Tibial nerve (tissue), 4 donors: Measurements from ENCODE around the gene DFFA.

Experiments
- EP300 ChIP-seq, 2 donors: sonication (generic); formaldehyde crosslinking; IDR thresholded peaks; one replicate each; pipeline ENCODE4 v1.6.1; 2017; ENCODE audit warnings: antibody characterized with exemption in 2 of 2, mild to moderate bottlenecking in 1 of 2
- POLR2A ChIP-seq, 2 donors: fragments of 450-650 bp; IDR thresholded peaks; one replicate each; pipeline ENCODE4 v1.6.1; 2017; ENCODE audit warnings: antibody characterized with exemption in 2 of 2, mild to moderate bottlenecking in 2 of 2, moderate library complexity in 2 of 2
- TF ChIP-seq, protein P1 (sequence below), 5 experiments: fragments of 200-600 bp in 3 of 5; fragments of 450-650 bp in 2 of 5; sonication (generic) in 3 of 5; IDR thresholded peaks; one replicate each; pipeline ENCODE4 v1.5.1; 2016 to 2019; ENCODE audit warnings: antibody characterized with exemption in 5 of 5, mild to moderate bottlenecking in 3 of 5, moderate library complexity in 2 of 5

DNA sequence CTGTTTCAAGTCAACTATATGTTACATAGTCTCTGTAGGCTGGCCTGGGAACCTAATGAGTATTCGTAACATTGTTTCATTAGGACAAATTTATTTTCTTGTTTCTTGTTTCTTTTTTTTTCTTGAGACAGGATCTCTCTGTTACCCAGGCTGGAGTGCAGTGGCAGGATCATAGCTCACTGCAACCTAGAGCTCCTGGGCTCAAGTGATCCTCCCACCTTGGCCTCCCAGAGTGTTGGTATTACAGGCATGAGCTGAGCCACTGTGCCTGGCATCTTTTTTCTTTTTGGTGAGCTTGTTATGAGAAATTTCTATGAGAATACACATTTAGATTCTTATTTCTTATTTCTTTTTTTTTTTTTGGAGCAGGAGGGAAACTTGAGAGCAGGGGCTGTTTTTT lies 35.3 kb downstream of the DFFA start:
- TF ChIP-seq, protein P1, sequence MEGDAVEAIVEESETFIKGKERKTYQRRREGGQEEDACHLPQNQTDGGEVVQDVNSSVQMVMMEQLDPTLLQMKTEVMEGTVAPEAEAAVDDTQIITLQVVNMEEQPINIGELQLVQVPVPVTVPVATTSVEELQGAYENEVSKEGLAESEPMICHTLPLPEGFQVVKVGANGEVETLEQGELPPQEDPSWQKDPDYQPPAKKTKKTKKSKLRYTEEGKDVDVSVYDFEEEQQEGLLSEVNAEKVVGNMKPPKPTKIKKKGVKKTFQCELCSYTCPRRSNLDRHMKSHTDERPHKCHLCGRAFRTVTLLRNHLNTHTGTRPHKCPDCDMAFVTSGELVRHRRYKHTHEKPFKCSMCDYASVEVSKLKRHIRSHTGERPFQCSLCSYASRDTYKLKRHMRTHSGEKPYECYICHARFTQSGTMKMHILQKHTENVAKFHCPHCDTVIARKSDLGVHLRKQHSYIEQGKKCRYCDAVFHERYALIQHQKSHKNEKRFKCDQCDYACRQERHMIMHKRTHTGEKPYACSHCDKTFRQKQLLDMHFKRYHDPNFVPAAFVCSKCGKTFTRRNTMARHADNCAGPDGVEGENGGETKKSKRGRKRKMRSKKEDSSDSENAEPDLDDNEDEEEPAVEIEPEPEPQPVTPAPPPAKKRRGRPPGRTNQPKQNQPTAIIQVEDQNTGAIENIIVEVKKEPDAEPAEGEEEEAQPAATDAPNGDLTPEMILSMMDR (IDR thresholded peaks at IDR 0.05) = no peak
- TF ChIP-seq EP300 (IDR thresholded peaks at IDR 0.05) (no peak), POLR2A (IDR thresholded peaks at IDR 0.05) (no peak)
